Loucy (cell line): ENCODE data around the gene CUL2.

Experiments used
- H2AFZ ChIP-seq: fragments of 200-600 bp; sonication (generic); 2 replicates; pipeline ENCODE4 v1.6.0; 2016; ENCODE audit warnings: antibody characterized with exemption, mild to moderate bottlenecking, low read length, moderate library complexity
- H3F3A ChIP-seq: fragments of 200-600 bp; 2 replicates; pipeline ENCODE4 v1.6.0; 2016; ENCODE audit warnings: antibody characterized with exemption, low read depth, mild to moderate bottlenecking
- H3K27me3 ChIP-seq: fragments of 200-600 bp; sonication (generic); 2 replicates; pipeline ENCODE4 v1.6.1; 2014; ENCODE audit warnings: low read length, mild to moderate bottlenecking; ENCODE audit not compliant: insufficient read depth, poor library complexity, severe bottlenecking
- H3K36me3 ChIP-seq: fragments of 200-600 bp; sonication (generic); 2 replicates; pipeline ENCODE4 v1.6.1; 2016; ENCODE audit warnings: low read length; ENCODE audit not compliant: insufficient read depth
- H3K4me1 ChIP-seq: fragments of 200-600 bp; sonication (generic); 2 replicates; pipeline ENCODE4 v1.5.1; 2014; ENCODE audit warnings: low read length, mild to moderate bottlenecking; ENCODE audit not compliant: insufficient read depth, poor library complexity, severe bottlenecking
- H3K4me2 ChIP-seq: fragments of 200-600 bp; sonication (generic); 2 replicates; pipeline ENCODE4 v1.6.0; 2014; ENCODE audit warnings: antibody characterized with exemption, low read length, low read depth, mild to moderate bottlenecking; ENCODE audit not compliant: poor library complexity, severe bottlenecking
- H3K4me3 ChIP-seq: fragments of 200-600 bp; sonication (generic); 2 replicates; pipeline ENCODE4 v1.5.1; 2014; ENCODE audit warnings: low read length, mild to moderate bottlenecking, mixed read lengths; ENCODE audit not compliant: poor library complexity, severe bottlenecking
- H3K79me2 ChIP-seq: fragments of 200-600 bp; sonication (generic); 2 replicates; pipeline ENCODE4 v1.6.1; 2014; ENCODE audit warnings: low read length; ENCODE audit not compliant: insufficient read depth
- H3K9ac ChIP-seq: fragments of 200-600 bp; sonication (generic); 2 replicates; pipeline ENCODE4 v1.6.0; 2014; ENCODE audit warnings: mild to moderate bottlenecking, low read depth, low read length, moderate library complexity; ENCODE audit not compliant: poor library complexity, severe bottlenecking
- H3K9me2 ChIP-seq: fragments of 200-600 bp; sonication (generic); replicated peaks from 2 replicates; pipeline ENCODE4 v1.6.1; 2016; ENCODE audit warnings: low read depth, low read length, mixed read lengths
- H3K9me3 ChIP-seq: fragments of 200-600 bp; sonication (generic); 2 replicates; pipeline ENCODE4 v1.6.1; 2014; ENCODE audit warnings: mild to moderate bottlenecking, antibody characterized with exemption, low read length, low read depth; ENCODE audit not compliant: insufficient read depth
- H4K20me1 ChIP-seq: fragments of 200-600 bp; sonication (generic); 2 replicates; pipeline ENCODE4 v1.6.0; 2014; ENCODE audit warnings: antibody characterized with exemption, low read length, mild to moderate bottlenecking; ENCODE audit not compliant: insufficient read depth, poor library complexity, severe bottlenecking
- CTCF ChIP-seq: fragments of 200-600 bp; sonication (generic); conservative IDR thresholded peaks from 2 replicates; pipeline ENCODE4 v1.5.1; 2014; ENCODE audit warnings: mild to moderate bottlenecking, antibody characterized with exemption, low read length
- EZH2phosphoT487 ChIP-seq: fragments of 200-600 bp; IDR thresholded peaks from 2 replicates; pipeline ENCODE4 v1.6.1; 2018; ENCODE audit warnings: antibody characterized with exemption, mild to moderate bottlenecking, moderate library complexity, borderline replicate concordance

CUL2 gene

GRCh38 chr10:35090162-35090954 lies at the start of gene CUL2:
Gene CUL2 (minus strand): TSS chr10:35090341. CDS start chr10:35071317, 19,024 bp downstream.
- Histone ChIP-seq H3K9me3 (no peaks in the 10 kb centered on the region), H3K79me2 (peaks cover 48% of the 10 kb centered on the region), H4K20me1 (peaks cover 26% of the 10 kb centered on the region), H3F3A (no peaks in the 10 kb centered on the region), H3K9me2 (no peaks in the 10 kb centered on the region), H2AFZ (peak within 1 kb of the TSS; percentile 98), H3K4me3 (peak within 1 kb of the TSS; percentile 86), H3K4me1 (peaks cover 40% of the 10 kb centered on the region), H3K36me3 (no peaks in the 10 kb centered on the region), H3K9ac (peak within 1 kb of the TSS; percentile 84), H3K4me2 (peak within 1 kb of the TSS; percentile 93), H3K27me3 (no peaks in the 10 kb centered on the region)
- no peak for TF ChIP-seq EZH2phosphoT487
- TF ChIP-seq CTCF = no peak

GRCh38 chr10:35136263-35136815 lies 46.2 kb upstream of the CUL2 start:
- peaks cover 4% of the 10 kb centered on the region; the same call in 1 of the 2 replicates for H3F3A ChIP-seq
- H2AFZ ChIP-seq = peak overlapping the region; percentile 46; the same call in 1 of the 2 replicates
- H3K79me2 ChIP-seq = peaks cover 44% of the 10 kb centered on the region
- H3K4me1 ChIP-seq = peaks cover 53% of the 10 kb centered on the region
- no peaks in the 10 kb centered on the region for H3K9me2 ChIP-seq
- H3K4me2 ChIP-seq = peak overlapping the region; percentile 60
- no peaks in the 10 kb centered on the region for H3K27me3 ChIP-seq
- TF ChIP-seq EZH2phosphoT487 = no peak
- H4K20me1 ChIP-seq = no peaks in the 10 kb centered on the region
- H3K36me3 ChIP-seq = no peaks in the 10 kb centered on the region
- peak overlapping the region; percentile 9 for H3K9ac ChIP-seq
- peak overlapping the region; percentile 32 for H3K4me3 ChIP-seq
- no peaks in the 10 kb centered on the region for H3K9me3 ChIP-seq

- Histone ChIP-seq H2AFZ (peak overlapping the region; percentile 46; the same call in 1 of the 2 replicates), H3K4me1 (peaks cover 58% of the 10 kb centered on the region), H3F3A (peaks cover 9% of the 10 kb centered on the region; the same call in 1 of the 2 replicates), H3K36me3 (no peaks in the 10 kb centered on the region), H3K9ac (peak overlapping the region; percentile 9), H3K9me3 (no peaks in the 10 kb centered on the region), H3K79me2 (peaks cover 44% of the 10 kb centered on the region), H3K27me3 (no peaks in the 10 kb centered on the region), H4K20me1 (no peaks in the 10 kb centered on the region), H3K4me2 (peak overlapping the region; percentile 60), H3K9me2 (no peaks in the 10 kb centered on the region), H3K4me3 (peak overlapping the region; percentile 32)
- TF ChIP-seq EZH2phosphoT487 (no peak), CTCF (no peak)
Measured at GRCh38 chr10:35135861-35136260, 45.7 kb upstream of the CUL2 start.
